A549 (cell line): ENCODE data around the gene CACUL1. TPM values are rescaled to one million over a fixed set of nuclear protein-coding genes. Genes with fewer than 3 reads are reported as not detected.

Experiments used
- ATAC-seq, 2 experiments: fragments of 200-7000 bp in 1 of 2; fragments of >200 bp in 1 of 2; cut with Nextera tagmentation in 1 of 2; cut with Tn5 transposase in 1 of 2; 3 replicates each; pipeline versions ENCODE4 v1.8.0 to v1.9.1; 2018 to 2020; ENCODE audit warnings: mild to moderate bottlenecking in 1 of 2, moderate library complexity in 1 of 2
- CTCF ChIA-PET: fragments of 300-600 bp; sonication (Branson Sonifier 250); formaldehyde crosslinking; extraction: SDS; loops from one replicate; lab custom pipeline; 2021; ENCODE audit warnings: antibody characterized with exemption, inconsistent platforms; lab: Yijun Ruan, JAX
- POLR2A ChIA-PET: fragments of 350-600 bp; formaldehyde crosslinking; extraction: SDS; loops from one replicate; lab custom pipeline; 2021; ENCODE audit warnings: antibody characterized with exemption, inconsistent platforms; lab: Yijun Ruan, JAX
- DNase-seq, 2 experiments: peaks; one replicate each; pipeline versions ENCODE4 v3.0.0 to v3.0.0-alpha.2; 2011 to 2016; ENCODE audit warnings: low read depth in 1 of 2, low spot score in 1 of 2
- FAIRE-seq: peaks from 2 replicates; lab custom pipeline; 2011; peaks lifted over from hg19 to GRCh38; lab: Jason Lieb, UNC
- H3K27ac ChIP-seq, 2 experiments: fragments of >200 bp; sonication (Bioruptor Twin); formaldehyde crosslinking; 3 replicates each; pipeline ENCODE4 v1.5.1; 2016 to 2017
- H3K4me1 ChIP-seq: fragments of >200 bp; sonication (Bioruptor Twin); formaldehyde crosslinking; 3 replicates; pipeline ENCODE4 v1.6.1; 2016
- H3K4me2 ChIP-seq: fragments of >200 bp; sonication (Bioruptor Twin); formaldehyde crosslinking; 3 replicates; pipeline ENCODE4 v1.6.1; 2016
- H3K4me3 ChIP-seq: fragments of >200 bp; sonication (Bioruptor Twin); formaldehyde crosslinking; 3 replicates; pipeline ENCODE4 v1.5.1; 2016
- H3K9me3 ChIP-seq: fragments of >200 bp; sonication (Bioruptor Twin); formaldehyde crosslinking; 3 replicates; pipeline ENCODE4 v1.6.1; 2016
- BHLHE40 ChIP-seq: IDR thresholded peaks from 2 replicates; pipeline ENCODE4 v1.6.1; 2012; ENCODE audit warnings: low read depth, low read length, inconsistent platforms
- CBX2 ChIP-seq: fragments of 200-600 bp; sonication (generic); IDR thresholded peaks from 2 replicates; pipeline ENCODE4 v1.6.1; 2016; ENCODE audit warnings: low read depth, mild to moderate bottlenecking, borderline replicate concordance
- CEBPB ChIP-seq, 2 experiments: fragments of >200 bp in 1 of 2; sonication (Bioruptor Twin) in 1 of 2; formaldehyde crosslinking in 1 of 2; IDR thresholded peaks; 2 replicates each; pipeline ENCODE4 v1.6.1; 2012 to 2016
- CHD2 ChIP-seq: fragments of 150-350 bp; IDR thresholded peaks from 2 replicates; pipeline ENCODE4 v1.6.1; 2014; ENCODE audit warnings: low read length; ENCODE audit not compliant: partially characterized antibody
- CHD4 ChIP-seq: fragments of 200-600 bp; sonication (generic); IDR thresholded peaks from 2 replicates; pipeline ENCODE4 v1.6.1; 2016; ENCODE audit warnings: antibody characterized with exemption, mild to moderate bottlenecking, borderline replicate concordance
- EHMT2 ChIP-seq: fragments of 200-600 bp; sonication (generic); IDR thresholded peaks from 2 replicates; pipeline ENCODE4 v1.6.1; 2016; ENCODE audit warnings: antibody characterized with exemption, low read depth, mild to moderate bottlenecking, moderate library complexity
- EP300 ChIP-seq, 2 experiments: fragments of >200 bp; sonication (Bioruptor Twin); formaldehyde crosslinking; IDR thresholded peaks; 2 replicates in 1 of 2; 3 replicates in 1 of 2; pipeline ENCODE4 v1.6.1; 2016 to 2017
- FOSB ChIP-seq: fragments of 250-450 bp; sonication (Bioruptor Pico); IDR thresholded peaks from 2 replicates; pipeline ENCODE4 v1.5.0; 2020; ENCODE audit warnings: mild to moderate bottlenecking, moderate library complexity
- FOXS1 ChIP-seq: fragments of 250-450 bp; sonication (Bioruptor Pico); IDR thresholded peaks from 2 replicates; pipeline ENCODE4 v1.5.0; 2020; ENCODE audit warnings: mild to moderate bottlenecking, moderate library complexity
- HEYL ChIP-seq: fragments of 250-450 bp; sonication (Bioruptor Pico); IDR thresholded peaks from 2 replicates; pipeline ENCODE4 v1.8.0; 2021; ENCODE audit warnings: mild to moderate bottlenecking, moderate library complexity
- HOXB13 ChIP-seq: fragments of 250-450 bp; sonication (Bioruptor Pico); IDR thresholded peaks from 2 replicates; pipeline ENCODE4 v1.5.0; 2020; ENCODE audit warnings: low read depth, mild to moderate bottlenecking, moderate library complexity
- HOXB5 ChIP-seq: fragments of 250-450 bp; sonication (Bioruptor Pico); IDR thresholded peaks from 2 replicates; pipeline ENCODE4 v1.5.0; 2020; ENCODE audit warnings: mild to moderate bottlenecking, moderate library complexity
- JUN ChIP-seq, 2 experiments: fragments of >200 bp; sonication (Bioruptor Twin); formaldehyde crosslinking; IDR thresholded peaks; 2 replicates in 1 of 2; 3 replicates in 1 of 2; pipeline ENCODE4 v1.6.1; 2016 to 2017
- JUNB ChIP-seq: fragments of >200 bp; sonication (Bioruptor Twin); formaldehyde crosslinking; IDR thresholded peaks from 2 replicates; pipeline ENCODE4 v1.6.1; 2016
- KDM1A ChIP-seq: fragments of 200-600 bp; sonication (generic); IDR thresholded peaks from 2 replicates; pipeline ENCODE4 v1.6.1; 2016; ENCODE audit warnings: low read depth, mild to moderate bottlenecking
- KDM5A ChIP-seq: fragments of 200-600 bp; sonication (generic); IDR thresholded peaks from 2 replicates; pipeline ENCODE4 v1.6.1; 2016; ENCODE audit warnings: antibody characterized with exemption, mild to moderate bottlenecking
- MAZ ChIP-seq: fragments of 150-350 bp; IDR thresholded peaks from 2 replicates; pipeline ENCODE4 v1.6.1; 2014; ENCODE audit warnings: antibody characterized with exemption, low read depth, low read length, borderline replicate concordance
- MYC ChIP-seq: IDR thresholded peaks from 2 replicates; pipeline ENCODE4 v1.6.1; 2012; ENCODE audit warnings: mild to moderate bottlenecking, inconsistent platforms, low read length, improper control_type of control experiment, borderline replicate concordance
- NFE2L2 ChIP-seq: fragments of 150-350 bp; conservative IDR thresholded peaks from 2 replicates; pipeline ENCODE4 v1.6.1; 2014; ENCODE audit warnings: low read length
- NPAS2 ChIP-seq: fragments of 250-450 bp; sonication (Bioruptor Pico); IDR thresholded peaks from 2 replicates; pipeline ENCODE4 v1.8.0; 2022; ENCODE audit warnings: mild to moderate bottlenecking, moderate library complexity, borderline replicate concordance
- POLR2A ChIP-seq: IDR thresholded peaks from 2 replicates; pipeline ENCODE4 v1.6.1; 2012; ENCODE audit warnings: mild to moderate bottlenecking, low read length
- POLR2AphosphoS2 ChIP-seq: conservative IDR thresholded peaks from 2 replicates; pipeline ENCODE4 v1.6.1; 2012; ENCODE audit warnings: low read length, improper control_type of control experiment, inconsistent platforms
- RARB ChIP-seq: fragments of 250-450 bp; sonication (Bioruptor Pico); IDR thresholded peaks from 2 replicates; pipeline ENCODE4 v1.8.0; 2021; ENCODE audit warnings: mild to moderate bottlenecking, moderate library complexity
- RNF2 ChIP-seq: fragments of 200-600 bp; sonication (generic); IDR thresholded peaks from 2 replicates; pipeline ENCODE4 v1.6.1; 2016; ENCODE audit warnings: low read depth, mild to moderate bottlenecking, antibody characterized with exemption, moderate library complexity, borderline replicate concordance
- TFCP2L1 ChIP-seq: fragments of 250-450 bp; sonication (Bioruptor Pico); IDR thresholded peaks from 2 replicates; pipeline ENCODE4 v1.5.0; 2021; ENCODE audit warnings: mild to moderate bottlenecking
- ZC3H11A ChIP-seq: fragments of 450-650 bp; IDR thresholded peaks from 2 replicates; pipeline ENCODE4 v1.6.1; 2014; ENCODE audit warnings: antibody characterized with exemption, mild to moderate bottlenecking
- ZFP36 ChIP-seq: fragments of 450-650 bp; IDR thresholded peaks from 2 replicates; pipeline ENCODE4 v1.6.1; 2014; ENCODE audit warnings: borderline replicate concordance; ENCODE audit not compliant: partially characterized antibody
- ZNF302 ChIP-seq: fragments of 250-450 bp; sonication (Bioruptor Pico); IDR thresholded peaks from 2 replicates; pipeline ENCODE4 v1.9.0; 2021; ENCODE audit warnings: inconsistent platforms, mild to moderate bottlenecking, moderate library complexity
- ZSCAN20 ChIP-seq: fragments of 250-450 bp; sonication (Bioruptor Pico); IDR thresholded peaks from 2 replicates; pipeline ENCODE4 v1.8.0; 2022; ENCODE audit warnings: mild to moderate bottlenecking, moderate library complexity
- WGBS: methylation state at CpG from one replicate; pipeline ENCODE4 v1.1.6; 2017; ENCODE audit errors: missing lambda C conversion rate; 5-methylcytosine and 5-hydroxymethylcytosine counted together
- polyA minus RNA-seq: library from RNA; depleted of rRNA, polyadenylated mRNA; stranded (reverse); fragments of >200 nt; gene quantifications from 2 replicates; pipeline ENCODE4 v1.2.3, GENCODE V29; 2011; rRNA and poly(A)+ RNA removed
- polyA plus RNA-seq, 4 experiments: library from polyadenylated mRNA; depleted of rRNA in 3 of 4; stranded (reverse); fragments of >200 nt; fragmentation: RNase III in 1 of 4; extraction: RNeasy Plus Mini Kit Qiagen cat#74134 plus additional on column Dnase treatment in 1 of 4; gene quantifications; 2 replicates in 3 of 4; 3 replicates in 1 of 4; pipeline ENCODE4 v1.2.3, GENCODE V29; 2011 to 2017
- TF ChIP-seq, protein P1 (sequence below): fragments of 450-650 bp; IDR thresholded peaks from 2 replicates; pipeline ENCODE4 v1.6.1; 2014; ENCODE audit warnings: antibody characterized with exemption
- TF ChIP-seq, protein P2 (sequence below): fragments of >200 bp; sonication (Bioruptor Twin); formaldehyde crosslinking; IDR thresholded peaks from 3 replicates; pipeline ENCODE4 v1.6.1; 2016
- TF ChIP-seq, protein P3 (sequence below): IDR thresholded peaks from 2 replicates; pipeline ENCODE4 v1.6.1; 2012
- TF ChIP-seq, protein P4 (sequence below): fragments of 250-450 bp; sonication (Bioruptor Pico); IDR thresholded peaks from 2 replicates; pipeline ENCODE4 v1.5.0; 2021; ENCODE audit warnings: mild to moderate bottlenecking, moderate library complexity, borderline replicate concordance
- TF ChIP-seq, protein P5 (sequence below): fragments of >200 bp; sonication (Bioruptor Twin); formaldehyde crosslinking; IDR thresholded peaks from 3 replicates; pipeline ENCODE4 v1.5.1; 2016

The CACUL1 gene
- 14.3 and 15.6 TPM in 2 replicates for polyA plus RNA-seq (2011; rRNA removed)
- 2.6 and 3.2 TPM in 2 replicates for polyA plus RNA-seq (2012; cell fraction: cytosol; rRNA removed)
- polyA plus RNA-seq (2012; cell fraction: nucleus; rRNA removed), result 2.2 and 3.1 TPM in 2 replicates
- 8.7 to 10.7 TPM (median 9.3 TPM) in 3 replicates for polyA plus RNA-seq (2017; fragmentation: RNase III; extraction: RNeasy Plus Mini Kit Qiagen cat#74134 plus additional on column Dnase treatment)
- 13.5 and 17.5 TPM in 2 replicates for polyA minus RNA-seq

DNA sequence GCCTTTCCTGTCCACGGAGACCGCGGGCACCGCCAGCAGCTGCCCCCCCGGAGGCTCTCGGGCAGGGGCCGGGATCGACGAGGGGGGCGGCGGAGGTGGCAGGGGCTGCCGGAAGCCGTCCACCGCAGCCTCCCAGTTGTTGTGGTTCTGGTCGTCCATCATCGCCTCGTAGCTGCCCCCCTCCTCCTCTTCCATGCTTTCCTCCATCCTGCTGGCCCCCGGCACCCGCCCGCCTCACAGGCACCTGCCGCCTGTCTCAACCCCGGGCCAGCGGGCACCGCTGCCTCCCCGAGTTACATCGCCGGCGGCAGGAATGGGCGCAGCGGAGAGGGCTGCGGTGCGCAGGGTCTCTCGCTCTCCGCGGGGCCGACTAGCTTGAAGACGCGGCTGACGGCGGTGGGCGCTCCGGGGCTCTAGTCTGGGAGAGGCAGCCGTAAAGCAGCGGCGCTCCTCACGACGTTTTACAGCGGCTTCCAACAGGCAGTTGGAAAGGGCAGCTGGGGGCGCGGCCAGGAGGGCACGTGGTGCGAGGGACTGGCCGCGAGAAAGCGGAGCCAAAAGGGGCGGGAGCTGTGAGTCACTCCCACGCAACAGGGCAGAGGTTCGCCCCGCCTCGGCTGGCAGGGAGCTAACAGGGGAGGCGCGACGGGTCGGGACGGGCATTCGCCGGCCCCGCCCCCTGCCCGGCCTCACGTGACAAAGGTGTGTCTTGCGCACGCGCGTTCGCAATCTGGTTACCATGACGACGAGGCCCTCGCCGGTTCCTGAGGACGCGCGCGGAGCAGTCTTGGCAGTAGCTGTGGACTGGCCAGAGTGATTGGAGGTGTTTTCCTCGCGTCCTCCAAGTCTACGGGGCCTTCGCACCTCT is at the start of gene CACUL1:
Gene CACUL1, minus strand, starts transcription at position 415 of the 868 bp plus-strand sequence. Its CDS starts 208 bp downstream, at position 207.
- FAIRE-seq (peak; percentile 89), DNase-seq (peak; percentile 88 to 100), ATAC-seq (peak; percentile 89 to 96)
- Histone ChIP-seq H3K9me3 (no peaks in the 10 kb centered on the region), H3K27ac (peak within 1 kb of the TSS; percentile 92 to 93), H3K4me2 (peak within 1 kb of the TSS; percentile 96), H3K4me3 (peak within 1 kb of the TSS; percentile 98), H3K4me1 (peaks cover 19% of the 10 kb centered on the region)
- CTCF ChIA-PET, result interaction anchor here (0.7 to 1.5 kb wide), 8 partner anchors 9 to 199 kb away, joined by 3 to 4 read pairs (median 3); no protein-coding TSS in a partner anchor
- WGBS, result 2% methylated on average over 40 of the region's 87 CpGs
- POLR2A ChIA-PET, result interaction anchor here (0.5 to 2.1 kb wide), 11 partner anchors 30 to 551 kb away, joined by 3 to 12 read pairs (median 3); partner anchors contain the start of gene NANOS1
- TF ChIP-seq, protein P1, sequence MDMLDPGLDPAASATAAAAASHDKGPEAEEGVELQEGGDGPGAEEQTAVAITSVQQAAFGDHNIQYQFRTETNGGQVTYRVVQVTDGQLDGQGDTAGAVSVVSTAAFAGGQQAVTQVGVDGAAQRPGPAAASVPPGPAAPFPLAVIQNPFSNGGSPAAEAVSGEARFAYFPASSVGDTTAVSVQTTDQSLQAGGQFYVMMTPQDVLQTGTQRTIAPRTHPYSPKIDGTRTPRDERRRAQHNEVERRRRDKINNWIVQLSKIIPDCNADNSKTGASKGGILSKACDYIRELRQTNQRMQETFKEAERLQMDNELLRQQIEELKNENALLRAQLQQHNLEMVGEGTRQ, result peak; percentile 99
- TF ChIP-seq JUNB (no peak), NPAS2 (no peak), ZNF302 (CRISPR knock-in tag) (no peak), RNF2 (no peak), CHD4 (no peak), KDM1A (no peak), ZSCAN20 (CRISPR knock-in tag) (no peak), ZFP36 (no peak), EP300 (IDR thresholded peaks at IDR 0.05) (no peak), FOSB (CRISPR knock-in tag) (no peak), MYC (peak; percentile 72; the same call in 1 of the 2 replicates), CEBPB (IDR thresholded peaks at IDR 0.05) (no peak), HOXB5 (CRISPR knock-in tag) (no peak), RARB (CRISPR knock-in tag) (no peak), FOXS1 (CRISPR knock-in tag) (no peak), MAZ (0 out of 2 replicates have a peak, but pooled peaks have one; percentile 11), NFE2L2 (no peak), TFCP2L1 (CRISPR knock-in tag) (no peak), EHMT2 (no peak), HEYL (CRISPR knock-in tag) (no peak), ZC3H11A (no peak), CBX2 (no peak), BHLHE40 (peak; percentile 91), POLR2AphosphoS2 (no peak), HOXB13 (CRISPR knock-in tag) (no peak), CHD2 (no peak), POLR2A (peak; percentile 68), KDM5A (no peak), JUN (IDR thresholded peaks at IDR 0.05) (peak in 1 of 2 experiments; percentile 81; a peak in 3 of 5 replicates)
- TF ChIP-seq, protein P2, sequence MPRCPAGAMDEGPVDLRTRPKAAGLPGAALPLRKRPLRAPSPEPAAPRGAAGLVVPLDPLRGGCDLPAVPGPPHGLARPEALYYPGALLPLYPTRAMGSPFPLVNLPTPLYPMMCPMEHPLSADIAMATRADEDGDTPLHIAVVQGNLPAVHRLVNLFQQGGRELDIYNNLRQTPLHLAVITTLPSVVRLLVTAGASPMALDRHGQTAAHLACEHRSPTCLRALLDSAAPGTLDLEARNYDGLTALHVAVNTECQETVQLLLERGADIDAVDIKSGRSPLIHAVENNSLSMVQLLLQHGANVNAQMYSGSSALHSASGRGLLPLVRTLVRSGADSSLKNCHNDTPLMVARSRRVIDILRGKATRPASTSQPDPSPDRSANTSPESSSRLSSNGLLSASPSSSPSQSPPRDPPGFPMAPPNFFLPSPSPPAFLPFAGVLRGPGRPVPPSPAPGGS, result no peak; the same call in 2 of the 3 replicates
- TF ChIP-seq, protein P3, sequence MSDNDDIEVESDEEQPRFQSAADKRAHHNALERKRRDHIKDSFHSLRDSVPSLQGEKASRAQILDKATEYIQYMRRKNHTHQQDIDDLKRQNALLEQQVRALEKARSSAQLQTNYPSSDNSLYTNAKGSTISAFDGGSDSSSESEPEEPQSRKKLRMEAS, result peak; percentile 92
- TF ChIP-seq, protein P4, sequence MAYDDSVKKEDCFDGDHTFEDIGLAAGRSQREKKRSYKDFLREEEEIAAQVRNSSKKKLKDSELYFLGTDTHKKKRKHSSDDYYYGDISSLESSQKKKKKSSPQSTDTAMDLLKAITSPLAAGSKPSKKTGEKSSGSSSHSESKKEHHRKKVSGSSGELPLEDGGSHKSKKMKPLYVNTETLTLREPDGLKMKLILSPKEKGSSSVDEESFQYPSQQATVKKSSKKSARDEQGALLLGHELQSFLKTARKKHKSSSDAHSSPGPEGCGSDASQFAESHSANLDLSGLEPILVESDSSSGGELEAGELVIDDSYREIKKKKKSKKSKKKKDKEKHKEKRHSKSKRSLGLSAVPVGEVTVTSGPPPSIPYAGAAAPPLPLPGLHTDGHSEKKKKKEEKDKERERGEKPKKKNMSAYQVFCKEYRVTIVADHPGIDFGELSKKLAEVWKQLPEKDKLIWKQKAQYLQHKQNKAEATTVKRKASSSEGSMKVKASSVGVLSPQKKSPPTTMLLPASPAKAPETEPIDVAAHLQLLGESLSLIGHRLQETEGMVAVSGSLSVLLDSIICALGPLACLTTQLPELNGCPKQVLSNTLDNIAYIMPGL, result no peak
- TF ChIP-seq, protein P5, sequence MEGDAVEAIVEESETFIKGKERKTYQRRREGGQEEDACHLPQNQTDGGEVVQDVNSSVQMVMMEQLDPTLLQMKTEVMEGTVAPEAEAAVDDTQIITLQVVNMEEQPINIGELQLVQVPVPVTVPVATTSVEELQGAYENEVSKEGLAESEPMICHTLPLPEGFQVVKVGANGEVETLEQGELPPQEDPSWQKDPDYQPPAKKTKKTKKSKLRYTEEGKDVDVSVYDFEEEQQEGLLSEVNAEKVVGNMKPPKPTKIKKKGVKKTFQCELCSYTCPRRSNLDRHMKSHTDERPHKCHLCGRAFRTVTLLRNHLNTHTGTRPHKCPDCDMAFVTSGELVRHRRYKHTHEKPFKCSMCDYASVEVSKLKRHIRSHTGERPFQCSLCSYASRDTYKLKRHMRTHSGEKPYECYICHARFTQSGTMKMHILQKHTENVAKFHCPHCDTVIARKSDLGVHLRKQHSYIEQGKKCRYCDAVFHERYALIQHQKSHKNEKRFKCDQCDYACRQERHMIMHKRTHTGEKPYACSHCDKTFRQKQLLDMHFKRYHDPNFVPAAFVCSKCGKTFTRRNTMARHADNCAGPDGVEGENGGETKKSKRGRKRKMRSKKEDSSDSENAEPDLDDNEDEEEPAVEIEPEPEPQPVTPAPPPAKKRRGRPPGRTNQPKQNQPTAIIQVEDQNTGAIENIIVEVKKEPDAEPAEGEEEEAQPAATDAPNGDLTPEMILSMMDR, result no peak
